HepG2 (cell line): ENCODE data around the gene CHTF8. TPM values are rescaled to one million over a fixed set of nuclear protein-coding genes. Genes with fewer than 3 reads are reported as not detected.

Experiments used
- FOXA1 ChIP-seq, 2 experiments: fragments of 450-650 bp in 1 of 2; sonication (generic) in 1 of 2; formaldehyde crosslinking in 1 of 2; IDR thresholded peaks; 2 replicates each; pipeline versions ENCODE4 v1.4.0 to v1.6.1; 2016 to 2020; ENCODE audit warnings: missing genetic modification reagents in 1 of 2
- HMGA1 ChIP-seq: sonication (generic); formaldehyde crosslinking; conservative IDR thresholded peaks from 2 replicates; pipeline ENCODE4 v1.4.0; 2020; ENCODE audit warnings: missing genetic modification reagents
- HOXA5 ChIP-seq: sonication (generic); formaldehyde crosslinking; IDR thresholded peaks from 2 replicates; pipeline ENCODE4 v1.4.0; 2020; ENCODE audit warnings: missing genetic modification reagents
- KDM2A ChIP-seq: sonication (generic); formaldehyde crosslinking; IDR thresholded peaks from 2 replicates; pipeline ENCODE4 v1.4.0; 2020; ENCODE audit warnings: low read depth, missing genetic modification reagents, borderline replicate concordance
- KDM5A ChIP-seq: fragments of 200-600 bp; sonication (generic); IDR thresholded peaks from 2 replicates; pipeline ENCODE4 v1.7.0; 2018; ENCODE audit warnings: antibody characterized with exemption, mild to moderate bottlenecking, low read length, borderline replicate concordance
- MAF1 ChIP-seq: sonication (generic); formaldehyde crosslinking; IDR thresholded peaks from 2 replicates; pipeline ENCODE4 v1.5.0; 2020; ENCODE audit warnings: missing genetic modification reagents, borderline replicate concordance
- MEIS2 ChIP-seq: sonication (generic); formaldehyde crosslinking; IDR thresholded peaks from 2 replicates; pipeline ENCODE4 v1.9.0; 2021; ENCODE audit warnings: mild to moderate bottlenecking, missing genetic modification reagents
- MLLT10 ChIP-seq: sonication (generic); formaldehyde crosslinking; IDR thresholded peaks from 2 replicates; pipeline ENCODE4 v1.4.0; 2020; ENCODE audit warnings: missing genetic modification reagents
- NFYB ChIP-seq: sonication (generic); formaldehyde crosslinking; IDR thresholded peaks from 2 replicates; pipeline ENCODE4 v1.4.0; 2020; ENCODE audit warnings: missing genetic modification reagents
- NKX3-1 ChIP-seq: sonication (generic); formaldehyde crosslinking; IDR thresholded peaks from 2 replicates; pipeline ENCODE4 v1.5.0; 2020; ENCODE audit warnings: missing genetic modification reagents
- POLR2AphosphoS5 ChIP-seq: IDR thresholded peaks from 2 replicates; pipeline ENCODE4 v1.6.1; 2012; ENCODE audit warnings: low read depth, low read length
- RCOR2 ChIP-seq: IDR thresholded peaks from 2 replicates; pipeline ENCODE4 v1.6.1; 2016; ENCODE audit warnings: missing biosample characterization, missing genetic modification reagents
- RXRA ChIP-seq: sonication (generic); formaldehyde crosslinking; IDR thresholded peaks from 2 replicates; pipeline ENCODE4 v1.5.1; 2020; ENCODE audit warnings: missing genetic modification reagents
- YY1 ChIP-seq: IDR thresholded peaks from 2 replicates; pipeline ENCODE4 v1.6.1; 2011; ENCODE audit warnings: low read length, low read depth, moderate library complexity, mild to moderate bottlenecking; ENCODE audit not compliant: insufficient read depth, insufficient replicate concordance
- ZNF205 ChIP-seq: IDR thresholded peaks from 2 replicates; pipeline ENCODE4 v1.6.1; 2018; ENCODE audit warnings: missing biosample characterization, missing genetic modification reagents
- ZNF326 ChIP-seq: sonication (generic); formaldehyde crosslinking; IDR thresholded peaks from 2 replicates; pipeline ENCODE4 v1.4.0; 2020; ENCODE audit warnings: missing genetic modification reagents, borderline replicate concordance
- ZNF329 ChIP-seq: sonication (generic); formaldehyde crosslinking; IDR thresholded peaks from 2 replicates; pipeline ENCODE4 v1.9.0; 2021; ENCODE audit warnings: low read depth, mild to moderate bottlenecking, missing genetic modification reagents
- ZNF558 ChIP-seq: sonication (generic); formaldehyde crosslinking; IDR thresholded peaks from 2 replicates; pipeline ENCODE4 v1.9.0; 2022; ENCODE audit warnings: mild to moderate bottlenecking, missing genetic modification reagents, borderline replicate concordance
- ZNF563 ChIP-seq: sonication (generic); formaldehyde crosslinking; IDR thresholded peaks from 2 replicates; pipeline ENCODE4 v1.8.0; 2022; ENCODE audit warnings: mild to moderate bottlenecking, moderate library complexity, missing genetic modification reagents
- ZNF674 ChIP-seq: sonication (generic); formaldehyde crosslinking; IDR thresholded peaks from 2 replicates; pipeline ENCODE4 v1.5.0; 2020; ENCODE audit warnings: low read depth, mild to moderate bottlenecking, missing genetic modification reagents
- ZNF713 ChIP-seq: sonication (generic); formaldehyde crosslinking; IDR thresholded peaks from 2 replicates; pipeline ENCODE4 v1.4.0; 2020; ENCODE audit warnings: mild to moderate bottlenecking, missing genetic modification reagents
- ZNF768 ChIP-seq: sonication (generic); formaldehyde crosslinking; IDR thresholded peaks from 2 replicates; pipeline ENCODE4 v1.4.0; 2020; ENCODE audit warnings: missing genetic modification reagents
- ZSCAN31 ChIP-seq: sonication (generic); formaldehyde crosslinking; IDR thresholded peaks from 2 replicates; pipeline ENCODE4 v1.5.0; 2020; ENCODE audit warnings: low read depth, mild to moderate bottlenecking, missing genetic modification reagents
- polyA plus RNA-seq, 8 experiments: library from polyadenylated mRNA; depleted of rRNA in 3 of 8; stranded (reverse) in 7 of 8; unstranded in 1 of 8; fragments of >200 nt; fragmentation: Illumina TruSeq in 4 of 8; extraction: Trizol in 4 of 8; gene quantifications; 2 replicates each; pipeline versions ENCODE4 v1.2.1 to v1.2.3, GENCODE V29; 2011 to 2016; ENCODE audit warnings: low read depth in 4 of 8, missing spikeins in 1 of 8, mixed read lengths in 1 of 8; ENCODE audit not compliant: insufficient read depth in 1 of 8
- total RNA-seq, 5 experiments: library from RNA; depleted of rRNA; stranded (reverse); fragments of >200 nt; fragmentation: Illumina TruSeq; extraction: Trizol; gene quantifications; 2 replicates each; pipeline ENCODE4 v1.2.3, GENCODE V29; 2016; ENCODE audit warnings: low read depth in 1 of 5
- TF ChIP-seq, protein P1 (sequence below): sonication (generic); formaldehyde crosslinking; conservative IDR thresholded peaks from 2 replicates; pipeline ENCODE4 v1.8.0; 2022; ENCODE audit warnings: mild to moderate bottlenecking, moderate library complexity, missing genetic modification reagents
- TF ChIP-seq, protein P2 (sequence below): sonication (generic); formaldehyde crosslinking; IDR thresholded peaks from 2 replicates; pipeline ENCODE4 v1.5.0; 2020; ENCODE audit warnings: mild to moderate bottlenecking, missing genetic modification reagents, moderate library complexity
- TF ChIP-seq, protein P3 (sequence below): sonication (generic); formaldehyde crosslinking; IDR thresholded peaks from 2 replicates; pipeline ENCODE4 v1.8.0; 2022; ENCODE audit warnings: missing genetic modification reagents, mild to moderate bottlenecking, borderline replicate concordance

Gene CHTF8
- total and polyA plus RNA-seq, 2 of the 13 experiments (the other 11 are each of a cell fraction or from before 2014, with no cell fraction given) = 37.2 to 67.5 TPM

DNA sequence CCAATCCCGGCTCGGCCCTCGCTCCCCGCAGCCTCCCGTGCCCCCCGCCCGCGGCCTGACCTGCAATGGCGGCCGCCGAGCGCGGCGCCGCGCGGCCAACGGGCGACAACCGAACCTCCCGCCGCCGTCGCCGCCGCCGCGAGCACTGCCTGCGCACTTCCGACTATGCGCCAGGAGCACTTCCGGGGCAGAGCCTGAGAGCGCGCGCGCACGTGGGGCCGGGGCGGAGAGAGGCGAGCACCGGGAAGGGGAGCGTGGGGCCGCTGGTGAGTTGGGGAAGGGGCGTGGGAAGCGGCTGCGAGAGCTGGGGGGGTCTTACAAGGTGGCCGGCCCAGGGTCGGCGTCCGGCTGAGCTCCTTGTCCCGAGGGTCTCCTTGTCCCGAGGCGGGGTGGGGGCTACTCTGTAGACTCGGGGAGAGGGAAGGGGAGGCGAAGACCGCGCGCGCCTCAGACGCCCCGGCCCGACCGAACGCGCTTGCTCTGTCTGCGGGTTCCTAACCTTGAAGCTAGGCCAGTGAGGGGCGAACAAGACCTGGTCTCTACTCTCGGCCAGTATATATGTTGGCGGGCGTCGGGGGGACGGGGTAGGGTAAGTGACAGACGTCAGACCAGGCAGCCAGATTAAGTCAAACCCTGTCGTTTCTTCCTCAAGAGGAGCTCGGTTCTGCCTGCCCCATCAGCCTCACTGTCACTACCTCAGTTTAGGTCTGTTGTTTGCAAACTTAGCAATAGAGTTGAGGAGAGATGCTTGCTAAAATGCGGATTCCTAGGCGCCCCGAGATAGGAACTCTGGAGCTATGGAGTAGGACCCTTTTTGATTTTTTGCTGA lies at the start of gene CHTF8, which contains the start of gene UTP4 (continued):
- 0 out of 2 replicates have a peak, but pooled peaks have one; percentile 51 for TF ChIP-seq ZNF329 (CRISPR knock-in tag)
- TF ChIP-seq, protein P1, sequence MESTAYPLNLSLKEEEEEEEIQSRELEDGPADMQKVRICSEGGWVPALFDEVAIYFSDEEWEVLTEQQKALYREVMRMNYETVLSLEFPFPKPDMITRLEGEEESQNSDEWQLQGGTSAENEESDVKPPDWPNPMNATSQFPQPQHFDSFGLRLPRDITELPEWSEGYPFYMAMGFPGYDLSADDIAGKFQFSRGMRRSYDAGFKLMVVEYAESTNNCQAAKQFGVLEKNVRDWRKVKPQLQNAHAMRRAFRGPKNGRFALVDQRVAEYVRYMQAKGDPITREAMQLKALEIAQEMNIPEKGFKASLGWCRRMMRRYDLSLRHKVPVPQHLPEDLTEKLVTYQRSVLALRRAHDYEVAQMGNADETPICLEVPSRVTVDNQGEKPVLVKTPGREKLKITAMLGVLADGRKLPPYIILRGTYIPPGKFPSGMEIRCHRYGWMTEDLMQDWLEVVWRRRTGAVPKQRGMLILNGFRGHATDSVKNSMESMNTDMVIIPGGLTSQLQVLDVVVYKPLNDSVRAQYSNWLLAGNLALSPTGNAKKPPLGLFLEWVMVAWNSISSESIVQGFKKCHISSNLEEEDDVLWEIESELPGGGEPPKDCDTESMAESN = no peak; the same call in 1 of the 2 replicates
- 0 out of 2 replicates have a peak, but pooled peaks have one; percentile 22 for TF ChIP-seq ZNF768 (CRISPR knock-in tag)
- TF ChIP-seq, protein P2, sequence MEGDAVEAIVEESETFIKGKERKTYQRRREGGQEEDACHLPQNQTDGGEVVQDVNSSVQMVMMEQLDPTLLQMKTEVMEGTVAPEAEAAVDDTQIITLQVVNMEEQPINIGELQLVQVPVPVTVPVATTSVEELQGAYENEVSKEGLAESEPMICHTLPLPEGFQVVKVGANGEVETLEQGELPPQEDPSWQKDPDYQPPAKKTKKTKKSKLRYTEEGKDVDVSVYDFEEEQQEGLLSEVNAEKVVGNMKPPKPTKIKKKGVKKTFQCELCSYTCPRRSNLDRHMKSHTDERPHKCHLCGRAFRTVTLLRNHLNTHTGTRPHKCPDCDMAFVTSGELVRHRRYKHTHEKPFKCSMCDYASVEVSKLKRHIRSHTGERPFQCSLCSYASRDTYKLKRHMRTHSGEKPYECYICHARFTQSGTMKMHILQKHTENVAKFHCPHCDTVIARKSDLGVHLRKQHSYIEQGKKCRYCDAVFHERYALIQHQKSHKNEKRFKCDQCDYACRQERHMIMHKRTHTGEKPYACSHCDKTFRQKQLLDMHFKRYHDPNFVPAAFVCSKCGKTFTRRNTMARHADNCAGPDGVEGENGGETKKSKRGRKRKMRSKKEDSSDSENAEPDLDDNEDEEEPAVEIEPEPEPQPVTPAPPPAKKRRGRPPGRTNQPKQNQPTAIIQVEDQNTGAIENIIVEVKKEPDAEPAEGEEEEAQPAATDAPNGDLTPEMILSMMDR (CRISPR knock-in tag) = no peak; the same call in 1 of the 2 replicates
- peak; percentile 71 for TF ChIP-seq MAF1
- no peak for TF ChIP-seq HMGA1 (CRISPR knock-in tag)
- no peak for TF ChIP-seq FOXA1 (IDR thresholded peaks at IDR 0.05)
- peak; percentile 37; the same call in 1 of the 2 replicates for TF ChIP-seq FOXA1 (CRISPR knock-in tag; IDR thresholded peaks at IDR 0.05)
- TF ChIP-seq POLR2AphosphoS5 = peak; percentile 91
- TF ChIP-seq NKX3-1 = peak; percentile 62; the same call in 1 of the 2 replicates
- TF ChIP-seq RCOR2 (CRISPR knock-in tag) = no peak
- no peak for TF ChIP-seq ZNF713 (CRISPR knock-in tag)
- TF ChIP-seq ZSCAN31 (CRISPR knock-in tag) = peak; percentile 35; the same call in 1 of the 2 replicates
- no peak for TF ChIP-seq ZNF326
- peak; percentile 29; the same call in 1 of the 2 replicates for TF ChIP-seq MEIS2 (CRISPR knock-in tag)
- TF ChIP-seq HOXA5 = peak; percentile 46; the same call in 1 of the 2 replicates
- no peak for TF ChIP-seq MLLT10
- TF ChIP-seq NFYB = no peak
- TF ChIP-seq ZNF558 (CRISPR knock-in tag) = no peak
- peak; percentile 83 for TF ChIP-seq KDM5A
- TF ChIP-seq, protein P3, sequence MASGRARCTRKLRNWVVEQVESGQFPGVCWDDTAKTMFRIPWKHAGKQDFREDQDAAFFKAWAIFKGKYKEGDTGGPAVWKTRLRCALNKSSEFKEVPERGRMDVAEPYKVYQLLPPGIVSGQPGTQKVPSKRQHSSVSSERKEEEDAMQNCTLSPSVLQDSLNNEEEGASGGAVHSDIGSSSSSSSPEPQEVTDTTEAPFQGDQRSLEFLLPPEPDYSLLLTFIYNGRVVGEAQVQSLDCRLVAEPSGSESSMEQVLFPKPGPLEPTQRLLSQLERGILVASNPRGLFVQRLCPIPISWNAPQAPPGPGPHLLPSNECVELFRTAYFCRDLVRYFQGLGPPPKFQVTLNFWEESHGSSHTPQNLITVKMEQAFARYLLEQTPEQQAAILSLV (CRISPR knock-in tag) = peak; percentile 70; the same call in 1 of the 2 replicates
- no peak for TF ChIP-seq ZNF205 (CRISPR knock-in tag)
- peak; percentile 94 for TF ChIP-seq YY1
- peak; percentile 61; the same call in 1 of the 2 replicates for TF ChIP-seq KDM2A (CRISPR knock-in tag)
- TF ChIP-seq ZNF674 (CRISPR knock-in tag) = peak; percentile 72; the same call in 1 of the 2 replicates
- no peak for TF ChIP-seq RXRA (CRISPR knock-in tag)
- TF ChIP-seq ZNF563 = peak; percentile 70
